ENCODE measurements around the gene UNC13C. TPM values are rescaled to one million over a fixed set of nuclear protein-coding genes. Genes with fewer than 3 reads are reported as not detected.

Gene UNC13C
- total RNA-seq, 2 experiments from 2014 or later, result not detected

Other genes with a start within 250 kb of the UNC13C start
- not detected for gene WDR72, start 218.8 kb upstream of the UNC13C start, total RNA-seq

Measured in activated CD8-positive, alpha-beta T cell treated with anti-CD3 and anti-CD28 coated beads, Interleukin-2, amount 10 ng/mL, durations not matched to agents 7 days and 5 days (primary cell).